Hepatocyte (in vitro differentiated cells): ENCODE measurements around the gene FERMT3.

Experiments
- CTCF ChIP-seq: fragments of 200-600 bp; sonication (generic); IDR thresholded peaks from 2 replicates; pipeline ENCODE4 v1.5.1; 2016; ENCODE audit warnings: antibody characterized with exemption, mild to moderate bottlenecking; ENCODE audit not compliant: poor library complexity
- EZH2 ChIP-seq: fragments of 200-600 bp; sonication (generic); IDR thresholded peaks from 2 replicates; pipeline ENCODE4 v1.6.1; 2016; ENCODE audit warnings: antibody characterized with exemption, mild to moderate bottlenecking, borderline replicate concordance
- EZH2phosphoT487 ChIP-seq: fragments of 200-600 bp; sonication (generic); IDR thresholded peaks from one replicate; pipeline ENCODE4 v1.6.1; 2018; ENCODE audit warnings: antibody characterized with exemption, mild to moderate bottlenecking, low read depth, moderate library complexity; ENCODE audit not compliant: unreplicated experiment, severe bottlenecking

- TF ChIP-seq CTCF (no peak), EZH2phosphoT487 (no peak), EZH2 (no peak)
Observed at GRCh38 chr11:64198511-64198910, 8.0 kb upstream of the FERMT3 start.
